HL-60/S4 (cell line): ENCODE data around the gene FLYWCH1.

Source experiments
- in situ Hi-C: fragments of 300-500 bp; cut with MboI; formaldehyde crosslinking; loops from 2 replicates; pipeline ENCODE4 v1.14.3; 2022; ENCODE audit warnings: low sequenced_read_pairs

FLYWCH1 gene

GRCh38 chr16:2968738-2969544 lies 57.2 kb downstream of the FLYWCH1 start, which contains the start of gene PAQR4:
Gene PAQR4, plus strand, starts transcription at chr16:2969348. Its CDS starts 327 bp downstream, at chr16:2969675.
- in situ Hi-C loops: no loop called here

GRCh38 chr16:2969545-2970521 lies 58.1 kb downstream of the FLYWCH1 start:
- in situ Hi-C loops: no loop called here

GRCh38 chr16:2970563-2970962 lies 58.8 kb downstream of the FLYWCH1 start:
- in situ Hi-C loops: no loop called here

GRCh38 chr16:2971134-2971984 lies 59.6 kb downstream of the FLYWCH1 start:
- in situ Hi-C loops: no loop called here

- in situ Hi-C loops: no loop called here
Observed at GRCh38 chr16:2971985-2972784, 60.5 kb downstream of the FLYWCH1 start.

- in situ Hi-C loops: no loop called here
Observed at GRCh38 chr16:2973093-2973492, 61.4 kb downstream of the FLYWCH1 start.

GRCh38 chr16:2973605-2974318 lies 62.0 kb downstream of the FLYWCH1 start:
- in situ Hi-C loops: no loop called here

- in situ Hi-C loops: no loop called here
Observed at GRCh38 chr16:2974319-2975056, 62.8 kb downstream of the FLYWCH1 start.

GRCh38 chr16:2975161-2975795 lies 63.5 kb downstream of the FLYWCH1 start:
- in situ Hi-C loops: no loop called here

GRCh38 chr16:2976201-2976600 lies 64.5 kb downstream of the FLYWCH1 start:
- in situ Hi-C loops: no loop called here

- in situ Hi-C loops: no loop called here
Observed at GRCh38 chr16:2976673-2977072, 64.9 kb downstream of the FLYWCH1 start.

GRCh38 chr16:2977440-2977839 lies 65.7 kb downstream of the FLYWCH1 start:
- in situ Hi-C loops: no loop called here

- in situ Hi-C loops: no loop called here
Observed at GRCh38 chr16:2979669-2980226, 68.0 kb downstream of the FLYWCH1 start.

GRCh38 chr16:2980227-2981176 lies 68.8 kb downstream of the FLYWCH1 start, which contains the start of gene PKMYT1:
Gene PKMYT1, minus strand, starts transcription at chr16:2980446. Its CDS starts 789 bp downstream, at chr16:2979657.
- in situ Hi-C loops: no loop called here

GRCh38 chr16:2981177-2981898 lies 69.6 kb downstream of the FLYWCH1 start:
- in situ Hi-C loops: no loop called here

GRCh38 chr16:2981899-2982250 lies 70.1 kb downstream of the FLYWCH1 start:
- in situ Hi-C loops: no loop called here
